ENCODE measurements around the gene CERS2. TPM values are rescaled to one million over a fixed set of nuclear protein-coding genes. Genes with fewer than 3 reads are reported as not detected.

Gene CERS2
- polyA plus RNA-seq, 1 of the 3 experiments (the other 2 are of a cell fraction) = 150 TPM

DNA sequence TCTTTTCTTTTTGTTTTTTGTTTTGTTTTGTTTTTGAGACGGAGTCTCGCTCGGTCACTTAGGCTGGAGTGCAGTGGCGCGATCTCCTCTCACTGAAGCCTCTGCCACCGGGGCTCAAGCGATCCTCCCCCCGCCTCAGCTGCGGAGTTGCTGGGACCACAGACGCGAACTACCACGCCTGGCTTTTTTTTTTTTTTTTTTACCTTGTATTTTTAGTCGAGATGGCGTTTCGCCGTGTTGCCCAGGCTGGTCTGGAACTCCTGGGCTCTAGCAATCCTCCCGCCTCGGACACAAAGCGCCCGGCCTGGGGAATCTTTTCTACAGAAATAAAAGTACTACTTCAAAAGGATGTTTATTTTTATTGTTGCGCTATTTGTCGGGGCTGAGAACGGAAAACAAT is 49.6 kb downstream of the CERS2 start:
- no peak overlapping the region for H3K9ac ChIP-seq
- 94% methylated on average over 23 of the region's 23 CpGs for WGBS (ENCODE audit: low lambda C conversion rate)
- H2AFZ ChIP-seq (ENCODE audit: low read depth) = no peak overlapping the region
- CTCF ChIA-PET = interaction anchor here (0.6 to 0.8 kb wide), 2 partner anchors 16 to 71 kb away, joined by 3 to 5 read pairs; no protein-coding TSS in a partner anchor
- H3K4me1 ChIP-seq (ENCODE audit: control insufficient read depth in 1 of 2, insufficient read depth in 2 of 2, low read depth in 1 of 2, low read length in 1 of 2) = peaks cover 6 to 13% of the 10 kb centered on the region in 2 experiments; a peak in 2 of 4 replicates
- H3K9me2 ChIP-seq = no peaks in the 10 kb centered on the region
- no peaks in the 10 kb centered on the region for H4K20me1 ChIP-seq (ENCODE audit: insufficient read depth)
- peaks cover 36% of the 10 kb centered on the region for H3K79me2 ChIP-seq (ENCODE audit: insufficient read depth)
- DNase-seq = no peak
- no peaks in the 10 kb centered on the region for H3K27me3 ChIP-seq (ENCODE audit: insufficient read depth)
- no peak overlapping the region for H3K27ac ChIP-seq (ENCODE audit: low read depth in 2 of 2, low read length in 1 of 2)
- no peak overlapping the region for H3K4me3 ChIP-seq (ENCODE audit: low read depth in 2 of 2, low read length in 1 of 2)
- H3K9me3 ChIP-seq = no peaks in the 10 kb centered on the region
- POLR2A ChIA-PET = no interaction called here
- TF ChIP-seq MXI1 (IDR thresholded peaks at IDR 0.05; ENCODE audit: low read depth, low read length) (no peak), RXRA (IDR thresholded peaks at IDR 0.05; ENCODE audit: borderline replicate concordance, low read depth) (no peak), MAX (IDR thresholded peaks at IDR 0.05; ENCODE audit: low read depth) (no peak), USF2 (IDR thresholded peaks at IDR 0.05; ENCODE audit: borderline replicate concordance, low read depth, low read length) (no peak), EP300 (IDR thresholded peaks at IDR 0.05; ENCODE audit: borderline replicate concordance in 1 of 2, low read depth in 1 of 2, low read length in 1 of 2) (no peak), PBX3 (IDR thresholded peaks at IDR 0.05) (no peak), ELF1 (IDR thresholded peaks at IDR 0.05) (no peak), SIN3A (IDR thresholded peaks at IDR 0.05; ENCODE audit: borderline replicate concordance, low read depth, low read length) (no peak), FOXJ3 (CRISPR knock-in tag; IDR thresholded peaks at IDR 0.05) (no peak), SMC3 (IDR thresholded peaks at IDR 0.05; ENCODE audit: low read depth, low read length) (no peak), FOXM1 (IDR thresholded peaks at IDR 0.05; ENCODE audit: low read depth) (no peak), TCF12 (IDR thresholded peaks at IDR 0.05) (no peak), NRF1 (IDR thresholded peaks at IDR 0.05; ENCODE audit: low read depth, low read length) (no peak), FOSL2 (IDR thresholded peaks at IDR 0.05; ENCODE audit: borderline replicate concordance, low read depth) (no peak), RFX5 (IDR thresholded peaks at IDR 0.05; ENCODE audit: low read length) (no peak), GATA2 (CRISPR knock-in tag; IDR thresholded peaks at IDR 0.05) (no peak), RAD21 (IDR thresholded peaks at IDR 0.05; ENCODE audit: low read length) (no peak)
- TF ChIP-seq, protein P1, sequence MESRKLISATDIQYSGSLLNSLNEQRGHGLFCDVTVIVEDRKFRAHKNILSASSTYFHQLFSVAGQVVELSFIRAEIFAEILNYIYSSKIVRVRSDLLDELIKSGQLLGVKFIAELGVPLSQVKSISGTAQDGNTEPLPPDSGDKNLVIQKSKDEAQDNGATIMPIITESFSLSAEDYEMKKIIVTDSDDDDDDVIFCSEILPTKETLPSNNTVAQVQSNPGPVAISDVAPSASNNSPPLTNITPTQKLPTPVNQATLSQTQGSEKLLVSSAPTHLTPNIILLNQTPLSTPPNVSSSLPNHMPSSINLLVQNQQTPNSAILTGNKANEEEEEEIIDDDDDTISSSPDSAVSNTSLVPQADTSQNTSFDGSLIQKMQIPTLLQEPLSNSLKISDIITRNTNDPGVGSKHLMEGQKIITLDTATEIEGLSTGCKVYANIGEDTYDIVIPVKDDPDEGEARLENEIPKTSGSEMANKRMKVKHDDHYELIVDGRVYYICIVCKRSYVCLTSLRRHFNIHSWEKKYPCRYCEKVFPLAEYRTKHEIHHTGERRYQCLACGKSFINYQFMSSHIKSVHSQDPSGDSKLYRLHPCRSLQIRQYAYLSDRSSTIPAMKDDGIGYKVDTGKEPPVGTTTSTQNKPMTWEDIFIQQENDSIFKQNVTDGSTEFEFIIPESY (IDR thresholded peaks at IDR 0.05; ENCODE audit: borderline replicate concordance, low read depth) = no peak
- TF ChIP-seq, protein P2, sequence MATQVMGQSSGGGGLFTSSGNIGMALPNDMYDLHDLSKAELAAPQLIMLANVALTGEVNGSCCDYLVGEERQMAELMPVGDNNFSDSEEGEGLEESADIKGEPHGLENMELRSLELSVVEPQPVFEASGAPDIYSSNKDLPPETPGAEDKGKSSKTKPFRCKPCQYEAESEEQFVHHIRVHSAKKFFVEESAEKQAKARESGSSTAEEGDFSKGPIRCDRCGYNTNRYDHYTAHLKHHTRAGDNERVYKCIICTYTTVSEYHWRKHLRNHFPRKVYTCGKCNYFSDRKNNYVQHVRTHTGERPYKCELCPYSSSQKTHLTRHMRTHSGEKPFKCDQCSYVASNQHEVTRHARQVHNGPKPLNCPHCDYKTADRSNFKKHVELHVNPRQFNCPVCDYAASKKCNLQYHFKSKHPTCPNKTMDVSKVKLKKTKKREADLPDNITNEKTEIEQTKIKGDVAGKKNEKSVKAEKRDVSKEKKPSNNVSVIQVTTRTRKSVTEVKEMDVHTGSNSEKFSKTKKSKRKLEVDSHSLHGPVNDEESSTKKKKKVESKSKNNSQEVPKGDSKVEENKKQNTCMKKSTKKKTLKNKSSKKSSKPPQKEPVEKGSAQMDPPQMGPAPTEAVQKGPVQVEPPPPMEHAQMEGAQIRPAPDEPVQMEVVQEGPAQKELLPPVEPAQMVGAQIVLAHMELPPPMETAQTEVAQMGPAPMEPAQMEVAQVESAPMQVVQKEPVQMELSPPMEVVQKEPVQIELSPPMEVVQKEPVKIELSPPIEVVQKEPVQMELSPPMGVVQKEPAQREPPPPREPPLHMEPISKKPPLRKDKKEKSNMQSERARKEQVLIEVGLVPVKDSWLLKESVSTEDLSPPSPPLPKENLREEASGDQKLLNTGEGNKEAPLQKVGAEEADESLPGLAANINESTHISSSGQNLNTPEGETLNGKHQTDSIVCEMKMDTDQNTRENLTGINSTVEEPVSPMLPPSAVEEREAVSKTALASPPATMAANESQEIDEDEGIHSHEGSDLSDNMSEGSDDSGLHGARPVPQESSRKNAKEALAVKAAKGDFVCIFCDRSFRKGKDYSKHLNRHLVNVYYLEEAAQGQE (IDR thresholded peaks at IDR 0.05; ENCODE audit: low read depth, low read length) = no peak
- TF ChIP-seq, protein P3, sequence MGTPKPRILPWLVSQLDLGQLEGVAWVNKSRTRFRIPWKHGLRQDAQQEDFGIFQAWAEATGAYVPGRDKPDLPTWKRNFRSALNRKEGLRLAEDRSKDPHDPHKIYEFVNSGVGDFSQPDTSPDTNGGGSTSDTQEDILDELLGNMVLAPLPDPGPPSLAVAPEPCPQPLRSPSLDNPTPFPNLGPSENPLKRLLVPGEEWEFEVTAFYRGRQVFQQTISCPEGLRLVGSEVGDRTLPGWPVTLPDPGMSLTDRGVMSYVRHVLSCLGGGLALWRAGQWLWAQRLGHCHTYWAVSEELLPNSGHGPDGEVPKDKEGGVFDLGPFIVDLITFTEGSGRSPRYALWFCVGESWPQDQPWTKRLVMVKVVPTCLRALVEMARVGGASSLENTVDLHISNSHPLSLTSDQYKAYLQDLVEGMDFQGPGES (IDR thresholded peaks at IDR 0.05; ENCODE audit: low read depth, low read length) = no peak
- H3K36me3 ChIP-seq (replicated peaks in 1 of 2; ENCODE audit: control insufficient read depth in 1 of 2, insufficient read depth in 2 of 2, low read length in 1 of 2) = peaks cover 18 to 21% of the 10 kb centered on the region in 2 experiments
- peaks cover 10% of the 10 kb centered on the region for H3F3A ChIP-seq (replicated peaks; ENCODE audit: insufficient read depth)
- no peak overlapping the region for H3K4me2 ChIP-seq
